Peyer's patch (tissue), 4 donors: Measurements from ENCODE around the gene DHX30.

Experiments used
- POLR2A ChIP-seq, 2 donors: fragments of 450-650 bp; IDR thresholded peaks; one replicate each; pipeline ENCODE4 v1.5.1; 2017; ENCODE audit warnings: antibody characterized with exemption in 2 of 2, mild to moderate bottlenecking in 2 of 2, moderate library complexity in 2 of 2
- TF ChIP-seq, protein P1 (sequence below), 6 experiments: fragments of 450-650 bp in 4 of 6; fragments of 200-600 bp in 2 of 6; sonication (generic) in 1 of 6; IDR thresholded peaks; one replicate each; pipeline ENCODE4 v1.5.1; 2017 to 2019; ENCODE audit warnings: antibody characterized with exemption in 6 of 6, mild to moderate bottlenecking in 3 of 6, moderate library complexity in 1 of 6

DNA sequence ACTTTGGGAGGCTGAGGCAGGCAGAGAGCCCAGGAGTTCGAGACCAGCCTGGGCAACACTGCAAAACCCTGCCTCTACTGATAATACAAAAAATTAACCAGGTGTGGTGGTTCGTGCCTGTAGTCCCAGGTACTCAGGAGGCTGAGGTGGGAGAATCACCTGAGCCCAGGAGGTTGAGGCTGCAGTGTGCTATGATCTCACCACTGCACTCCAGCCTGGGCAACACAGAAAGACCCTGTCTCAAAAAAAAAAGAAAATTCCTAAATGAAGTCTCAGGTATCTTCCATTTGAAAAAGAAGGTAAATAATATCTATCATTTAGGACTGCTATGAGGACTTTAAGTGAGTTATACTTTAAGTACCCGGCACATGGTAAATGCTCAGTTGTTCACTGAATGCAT, 24.2 kb upstream of the DHX30 start:
- TF ChIP-seq, protein P1, sequence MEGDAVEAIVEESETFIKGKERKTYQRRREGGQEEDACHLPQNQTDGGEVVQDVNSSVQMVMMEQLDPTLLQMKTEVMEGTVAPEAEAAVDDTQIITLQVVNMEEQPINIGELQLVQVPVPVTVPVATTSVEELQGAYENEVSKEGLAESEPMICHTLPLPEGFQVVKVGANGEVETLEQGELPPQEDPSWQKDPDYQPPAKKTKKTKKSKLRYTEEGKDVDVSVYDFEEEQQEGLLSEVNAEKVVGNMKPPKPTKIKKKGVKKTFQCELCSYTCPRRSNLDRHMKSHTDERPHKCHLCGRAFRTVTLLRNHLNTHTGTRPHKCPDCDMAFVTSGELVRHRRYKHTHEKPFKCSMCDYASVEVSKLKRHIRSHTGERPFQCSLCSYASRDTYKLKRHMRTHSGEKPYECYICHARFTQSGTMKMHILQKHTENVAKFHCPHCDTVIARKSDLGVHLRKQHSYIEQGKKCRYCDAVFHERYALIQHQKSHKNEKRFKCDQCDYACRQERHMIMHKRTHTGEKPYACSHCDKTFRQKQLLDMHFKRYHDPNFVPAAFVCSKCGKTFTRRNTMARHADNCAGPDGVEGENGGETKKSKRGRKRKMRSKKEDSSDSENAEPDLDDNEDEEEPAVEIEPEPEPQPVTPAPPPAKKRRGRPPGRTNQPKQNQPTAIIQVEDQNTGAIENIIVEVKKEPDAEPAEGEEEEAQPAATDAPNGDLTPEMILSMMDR (IDR thresholded peaks at IDR 0.05), result no peak
- no peak for TF ChIP-seq POLR2A (IDR thresholded peaks at IDR 0.05)
